Suppressor macrophage treated with lipopolysaccharide for 1 hour (primary cell): ENCODE data around the gene TENM4.

Experiments
- DNase-seq, 3 donors: peaks; one replicate each; pipeline ENCODE4 v3.0.0-alpha.2; 2020 to 2022

TENM4 gene

GRCh38 chr11:79417069-79417920, 23.5 kb downstream of the TENM4 start:
- no peak for DNase-seq

GRCh38 chr11:79415912-79416311, 24.9 kb downstream of the TENM4 start:
- DNase-seq, result no peak

GRCh38 chr11:79415411-79415810, 25.4 kb downstream of the TENM4 start:
- DNase-seq, result no peak

DNA sequence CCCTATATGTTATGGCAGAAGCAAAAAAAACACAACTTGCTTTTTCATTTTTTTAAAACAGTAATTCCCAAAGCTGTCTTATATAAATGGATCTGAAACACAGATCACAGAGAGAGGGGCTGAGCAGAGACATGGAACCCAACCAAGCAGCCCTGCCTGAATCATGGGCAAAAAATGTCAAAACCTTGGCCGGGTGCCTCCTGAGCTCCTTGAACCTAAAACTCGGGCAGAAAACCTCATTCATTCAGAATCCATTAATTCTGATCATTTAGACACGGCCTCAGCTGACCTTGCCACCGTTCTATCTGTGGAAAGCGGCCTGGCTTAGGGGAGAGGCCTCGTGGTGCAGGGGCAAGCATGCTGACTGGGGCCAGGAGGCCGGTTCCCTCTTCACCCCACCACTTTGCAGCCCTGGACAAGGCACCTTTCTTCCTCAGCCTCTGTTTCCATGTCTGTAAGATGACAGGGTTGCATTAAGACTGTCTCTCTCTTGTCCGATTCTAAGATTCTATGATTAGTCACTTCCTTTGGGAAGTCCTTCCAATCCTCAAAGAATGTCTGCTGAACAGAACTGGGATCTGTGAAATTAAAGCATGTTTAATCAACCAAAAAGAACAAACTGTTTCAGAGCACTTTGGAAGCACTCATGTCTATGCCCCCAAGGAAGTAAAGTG, 26.0 kb downstream of the TENM4 start:
- DNase-seq, result no peak

DNA sequence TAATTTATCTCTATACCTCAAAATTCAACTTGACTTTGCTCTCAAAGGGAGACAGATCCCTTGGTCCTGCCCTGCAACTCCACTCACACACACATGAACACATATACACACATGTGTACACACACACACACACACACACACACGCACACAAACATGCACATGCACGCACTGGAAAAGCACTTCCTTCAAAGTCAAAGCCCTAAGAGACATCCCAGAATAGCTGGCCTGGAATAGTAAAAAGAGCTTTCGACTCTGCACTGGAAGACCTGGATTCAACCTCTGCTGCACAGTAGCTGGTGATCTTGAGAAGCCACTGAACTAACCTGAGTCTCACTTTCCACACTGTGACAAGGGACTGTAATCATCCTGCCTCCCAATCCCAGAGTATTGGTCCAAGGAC, 26.8 kb downstream of the TENM4 start:
- DNase-seq, result no peak

GRCh38 chr11:79413268-79413667, 27.6 kb downstream of the TENM4 start:
- DNase-seq, result no peak

DNA sequence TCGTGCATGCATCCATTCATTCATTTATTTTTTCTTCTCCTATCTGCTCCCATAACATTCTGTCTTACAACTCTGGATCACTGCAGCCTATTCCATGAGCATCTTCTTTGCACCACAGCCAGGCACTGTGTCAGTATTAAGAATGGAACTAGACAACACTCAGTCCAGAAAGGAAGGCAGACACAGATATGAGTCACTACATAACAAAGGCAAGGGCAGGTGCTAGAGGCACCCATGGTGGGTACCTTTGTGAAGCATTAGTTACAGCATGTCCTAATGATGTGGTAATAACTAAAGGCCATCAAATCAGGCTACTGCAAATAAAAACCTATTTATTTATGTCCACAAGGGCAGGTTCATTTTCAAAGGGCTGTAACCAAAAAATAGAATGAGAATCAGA, 28.1 kb downstream of the TENM4 start:
- no peak for DNase-seq

DNA sequence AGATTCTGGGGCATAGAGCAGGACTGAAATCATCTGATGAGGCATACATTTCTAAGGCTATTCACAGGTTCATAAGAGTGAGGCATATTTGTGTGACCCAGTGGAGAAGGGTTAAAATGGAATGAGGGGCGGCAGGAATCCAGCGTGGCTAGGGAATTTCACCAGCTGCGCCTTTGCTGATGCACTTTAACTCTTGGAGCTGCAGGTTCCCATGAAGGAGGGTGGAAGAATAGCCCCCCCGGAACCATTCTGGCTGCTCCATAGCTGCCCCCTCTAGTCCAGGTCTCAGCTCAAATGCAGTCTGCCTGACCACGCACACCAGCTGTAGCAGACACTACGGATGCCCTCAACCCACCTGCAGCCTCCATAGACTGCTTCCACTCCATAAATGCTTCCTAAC, 31.5 kb downstream of the TENM4 start:
- no peak for DNase-seq

DNA sequence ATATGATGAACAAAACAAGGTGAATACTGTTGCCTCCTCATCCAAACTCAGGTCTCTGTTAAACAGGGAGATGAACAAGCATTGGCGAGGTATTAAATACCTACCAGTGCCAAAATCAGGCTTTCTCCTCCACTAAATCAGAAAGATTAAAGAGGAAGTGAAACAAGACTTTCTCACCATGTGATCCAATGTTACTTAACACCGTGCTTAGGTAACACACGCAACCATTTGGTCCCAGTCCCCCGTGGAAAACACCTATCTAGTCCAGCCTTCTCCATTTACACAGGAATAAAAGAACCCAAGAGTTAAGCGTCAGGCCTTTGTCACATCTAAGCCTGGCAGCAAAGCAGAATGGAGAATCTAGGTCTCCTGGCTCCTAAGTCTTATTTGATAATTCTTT, 34.5 kb downstream of the TENM4 start:
- peak; percentile 25 to 43 (median 26) for DNase-seq

- DNase-seq, result no peak
Measured at GRCh38 chr11:79404806-79405205, 36.0 kb downstream of the TENM4 start.

GRCh38 chr11:79404325-79404724, 36.5 kb downstream of the TENM4 start:
- DNase-seq, result peak; percentile 8 to 32 (median 11)

GRCh38 chr11:79403839-79404238, 37.0 kb downstream of the TENM4 start:
- DNase-seq, result no peak

- no peak for DNase-seq
Measured at GRCh38 chr11:79402912-79403311, 37.9 kb downstream of the TENM4 start.

DNA sequence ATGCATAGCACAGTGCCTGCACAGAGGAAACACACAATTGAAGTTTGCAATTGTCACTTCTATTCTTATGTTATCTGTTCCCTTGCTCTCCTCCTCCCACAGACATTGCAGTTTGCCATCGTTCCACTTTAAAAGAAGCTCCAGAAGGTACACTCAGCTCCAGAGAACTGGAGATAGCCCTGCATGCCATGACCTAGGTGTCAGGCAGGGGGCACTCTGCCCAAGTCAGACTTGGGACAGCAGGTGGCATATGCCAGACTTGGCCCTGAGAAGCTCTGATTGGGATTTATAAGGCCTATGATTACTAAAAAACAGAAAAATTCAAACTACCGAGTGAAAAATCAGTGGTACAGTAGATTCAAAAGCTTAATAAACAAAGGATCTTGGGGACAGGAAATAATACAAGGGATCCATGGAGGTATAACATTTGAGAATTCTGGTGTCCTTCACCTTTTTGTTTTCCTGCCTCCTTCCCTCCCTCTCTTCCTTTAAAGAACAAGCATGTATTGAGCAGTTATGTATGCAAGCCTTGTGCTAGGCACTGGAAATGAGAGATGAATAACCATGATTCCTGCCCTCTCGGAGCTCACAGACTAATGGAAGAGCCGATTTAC, 40.0 kb downstream of the TENM4 start:
- DNase-seq, result peak; percentile 34 to 57 (median 36)

DNA sequence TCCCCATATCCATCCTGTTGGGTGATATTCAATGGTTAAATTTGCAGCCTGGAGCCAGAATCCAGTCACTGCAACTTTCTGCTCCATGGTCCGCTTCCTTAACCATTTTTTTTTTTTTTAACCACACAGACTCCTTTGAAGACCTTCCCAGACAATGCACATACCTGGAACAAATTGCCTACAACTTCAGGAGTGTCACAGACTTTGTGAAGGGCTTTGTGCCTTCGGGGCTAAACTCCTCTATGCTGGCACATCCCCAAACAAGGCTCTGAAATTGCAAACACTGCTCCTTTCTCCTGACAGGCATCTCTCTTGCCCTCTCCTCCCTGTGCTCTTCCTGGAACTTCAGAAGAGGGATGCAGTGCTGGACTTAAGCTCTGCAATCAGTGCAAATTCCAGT, 40.6 kb downstream of the TENM4 start:
- DNase-seq, result no peak

DNA sequence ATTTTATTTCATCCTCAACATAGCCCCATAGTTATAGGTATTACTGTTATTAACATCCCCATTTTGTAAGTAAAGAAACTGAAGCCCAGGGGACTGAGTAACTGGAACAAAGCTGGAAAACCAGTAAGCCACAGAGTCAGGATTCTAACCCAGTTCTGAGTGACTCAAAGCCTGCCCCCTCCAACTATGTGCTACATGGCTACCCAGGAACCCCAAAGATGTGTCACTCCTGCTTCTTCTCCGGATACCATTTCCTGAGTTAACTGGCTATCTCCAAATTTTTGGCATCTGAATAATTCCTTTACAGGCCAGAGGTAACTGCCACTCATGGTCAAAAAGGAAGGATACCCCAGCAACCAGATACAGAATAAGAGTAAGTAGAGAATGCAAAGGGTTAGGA, 43.6 kb downstream of the TENM4 start:
- DNase-seq, result no peak

DNA sequence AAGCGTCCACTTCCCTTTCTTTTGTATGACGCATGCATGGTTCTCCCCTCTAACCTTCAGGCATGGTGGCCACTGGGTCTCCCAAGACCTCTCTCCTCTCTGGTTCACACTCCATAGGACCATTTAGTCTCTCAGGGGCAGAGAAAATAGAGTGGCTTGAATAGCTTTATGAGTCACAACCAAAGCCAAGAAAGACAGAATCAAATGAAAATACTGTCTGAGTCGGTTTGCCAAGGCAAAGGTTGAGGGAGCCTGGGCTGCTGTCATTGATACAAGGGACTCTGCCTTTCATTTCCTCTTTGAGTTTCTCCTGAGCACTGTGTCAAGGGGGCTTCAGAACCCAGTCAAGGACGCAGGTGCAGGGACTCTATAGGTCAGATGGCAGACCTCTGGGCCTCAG, 44.2 kb downstream of the TENM4 start:
- no peak for DNase-seq

DNA sequence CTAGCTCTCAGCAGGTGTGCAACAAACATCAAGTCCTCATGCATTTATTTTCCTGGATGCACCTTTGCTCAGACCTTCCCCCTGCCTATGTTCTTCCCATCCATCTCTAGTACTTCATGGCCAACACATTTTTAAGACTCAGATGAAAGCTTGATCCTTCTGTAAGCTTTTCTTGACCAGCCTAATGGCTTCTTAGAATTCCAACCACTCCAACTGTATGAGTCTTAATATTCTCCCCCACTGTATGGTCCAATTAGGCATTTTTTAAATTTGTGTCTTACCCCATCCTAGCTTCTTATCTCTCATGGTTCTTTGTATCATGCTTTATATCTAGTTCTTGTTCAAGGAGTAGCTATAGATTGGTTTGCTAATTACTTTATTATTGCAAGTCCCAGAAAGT, 44.8 kb downstream of the TENM4 start:
- no peak for DNase-seq

GRCh38 chr11:79393362-79394043, 47.3 kb downstream of the TENM4 start:
- DNase-seq, result no peak

DNA sequence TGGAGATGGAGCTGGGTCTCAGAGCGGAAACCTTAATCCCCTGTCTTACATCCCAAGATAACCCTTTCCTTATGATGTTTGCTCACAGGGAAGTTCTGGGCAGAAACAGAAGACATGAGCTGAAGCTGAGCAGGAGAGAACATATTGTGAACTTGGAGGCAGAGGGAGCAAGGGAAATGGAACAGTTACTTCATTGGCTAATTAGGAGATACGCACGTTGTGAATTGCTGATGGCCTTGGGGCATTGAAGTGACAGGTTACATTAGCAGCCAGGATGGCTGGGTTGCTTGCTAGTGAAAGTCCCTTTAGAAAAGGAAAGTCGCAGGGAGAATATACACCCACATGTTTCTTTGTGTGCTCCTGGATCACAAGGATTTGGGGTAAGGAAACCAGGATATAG, 48.7 kb downstream of the TENM4 start:
- DNase-seq, result no peak

- DNase-seq, result no peak
Measured at GRCh38 chr11:79390923-79391322, 49.9 kb downstream of the TENM4 start.

DNA sequence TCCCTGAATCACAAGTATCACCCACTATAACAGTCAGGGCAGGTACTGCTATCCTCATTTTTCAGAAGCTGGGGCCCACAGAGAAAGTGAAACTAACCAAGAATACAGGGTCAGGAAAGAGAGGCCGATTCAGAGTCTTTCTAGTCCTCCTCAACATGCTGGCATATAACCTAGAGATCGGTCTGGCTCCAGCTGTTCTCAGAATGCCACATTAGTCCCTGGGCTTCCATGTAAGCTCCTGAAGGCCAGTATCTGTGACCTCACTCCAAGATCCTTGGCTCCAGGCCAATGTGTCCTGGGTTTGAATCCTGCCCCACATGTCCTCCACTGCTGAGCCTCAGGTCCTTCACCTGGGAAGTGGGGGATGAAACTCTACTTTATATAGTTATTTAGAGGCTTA, 50.4 kb downstream of the TENM4 start:
- DNase-seq, result no peak

GRCh38 chr11:79388201-79388600, 52.6 kb downstream of the TENM4 start:
- no peak for DNase-seq
